Fibroblast of peridontal ligament (primary cell): ENCODE results near the gene BABAM2.

Experiments
- DNase-seq: peaks from one replicate; pipeline ENCODE4 v3.0.0-alpha.2; 2010; ENCODE audit errors: extremely low read depth

The BABAM2 gene

GRCh38 chr2:28162564-28162963 lies 272.0 kb downstream of the BABAM2 start:
- no peak for DNase-seq

- DNase-seq = no peak
These were observed 272.5 kb downstream of the BABAM2 start for GRCh38 chr2:28163028-28163427.

- DNase-seq = peak; percentile 28
These were observed 273.2 kb downstream of the BABAM2 start for GRCh38 chr2:28163627-28164279.

- peak; percentile 74 for DNase-seq
These were observed 273.8 kb downstream of the BABAM2 start for GRCh38 chr2:28164280-28164801.

GRCh38 chr2:28165087-28165635 lies 274.6 kb downstream of the BABAM2 start:
- DNase-seq = no peak

GRCh38 chr2:28166956-28167355 lies 276.4 kb downstream of the BABAM2 start:
- peak; percentile 37 for DNase-seq

- no peak for DNase-seq
These were observed 277.8 kb downstream of the BABAM2 start for GRCh38 chr2:28168376-28168775.

- DNase-seq = no peak
These were observed 279.0 kb downstream of the BABAM2 start for GRCh38 chr2:28169492-28169891.

GRCh38 chr2:28172114-28172898 lies 281.8 kb downstream of the BABAM2 start:
- DNase-seq = peak; percentile 62

- DNase-seq = no peak
These were observed 282.8 kb downstream of the BABAM2 start for GRCh38 chr2:28173377-28173776.

GRCh38 chr2:28174211-28174610 lies 283.7 kb downstream of the BABAM2 start:
- DNase-seq = no peak

- no peak for DNase-seq
These were observed 284.5 kb downstream of the BABAM2 start for GRCh38 chr2:28175028-28175427.

GRCh38 chr2:28178946-28179345 lies 288.4 kb downstream of the BABAM2 start:
- no peak for DNase-seq

- no peak for DNase-seq
These were observed 291.3 kb downstream of the BABAM2 start for GRCh38 chr2:28181801-28182200.

GRCh38 chr2:28182348-28182747 lies 291.8 kb downstream of the BABAM2 start:
- no peak for DNase-seq

- DNase-seq = peak; percentile 36
These were observed 294.6 kb downstream of the BABAM2 start for GRCh38 chr2:28185153-28185552.

GRCh38 chr2:28185891-28186290 lies 295.4 kb downstream of the BABAM2 start:
- peak; percentile 91 for DNase-seq

- no peak for DNase-seq
These were observed 296.7 kb downstream of the BABAM2 start for GRCh38 chr2:28187186-28187585.

- DNase-seq = no peak
These were observed 297.9 kb downstream of the BABAM2 start for GRCh38 chr2:28188436-28188835.

- no peak for DNase-seq
These were observed 303.3 kb downstream of the BABAM2 start for GRCh38 chr2:28193630-28194403.

- DNase-seq = no peak
These were observed 309.6 kb downstream of the BABAM2 start for GRCh38 chr2:28199995-28200679.
